ENCODE measurements around the gene PDS5A. TPM values are rescaled to one million over a fixed set of nuclear protein-coding genes. Genes with fewer than 3 reads are reported as not detected.

Gene PDS5A
- total RNA-seq, 1 donor from 2014 or later, result 132 TPM

DNA sequence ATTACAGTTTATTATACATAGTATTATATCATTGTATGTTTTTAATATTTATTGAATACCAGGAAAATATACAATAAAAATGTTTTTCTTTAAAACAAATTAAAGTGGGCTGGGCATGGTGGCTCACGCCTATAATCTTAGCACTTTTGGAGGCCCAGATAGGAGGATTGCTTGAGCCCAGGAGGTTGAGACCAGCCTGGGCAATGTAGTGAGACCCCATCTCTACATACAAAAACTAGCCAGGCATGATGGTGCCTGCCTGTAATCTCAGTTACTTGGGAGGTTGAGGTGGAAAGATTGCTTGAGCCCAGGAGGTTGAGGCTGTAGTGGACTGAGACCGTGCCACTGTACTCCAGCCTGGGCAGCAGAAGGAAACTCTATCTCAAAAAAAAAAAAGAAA lies 38.3 kb upstream of the PDS5A start:
- no peaks in the 10 kb centered on the region for H3K9me3 ChIP-seq (ENCODE audit: low read depth)
- Mint-ChIP-seq H3K9me3 (no peaks in the 10 kb centered on the region), H3K27me3 (ENCODE audit: insufficient read depth, low read depth) (no peaks in the 10 kb centered on the region), H3K4me3 (no peak overlapping the region), H3K4me1 (no peaks in the 10 kb centered on the region), H3K36me3 (no peaks in the 10 kb centered on the region), H3K27ac (no peak overlapping the region)
- H3K27me3 ChIP-seq, result no peaks in the 10 kb centered on the region
- TF ChIP-seq, protein P1, sequence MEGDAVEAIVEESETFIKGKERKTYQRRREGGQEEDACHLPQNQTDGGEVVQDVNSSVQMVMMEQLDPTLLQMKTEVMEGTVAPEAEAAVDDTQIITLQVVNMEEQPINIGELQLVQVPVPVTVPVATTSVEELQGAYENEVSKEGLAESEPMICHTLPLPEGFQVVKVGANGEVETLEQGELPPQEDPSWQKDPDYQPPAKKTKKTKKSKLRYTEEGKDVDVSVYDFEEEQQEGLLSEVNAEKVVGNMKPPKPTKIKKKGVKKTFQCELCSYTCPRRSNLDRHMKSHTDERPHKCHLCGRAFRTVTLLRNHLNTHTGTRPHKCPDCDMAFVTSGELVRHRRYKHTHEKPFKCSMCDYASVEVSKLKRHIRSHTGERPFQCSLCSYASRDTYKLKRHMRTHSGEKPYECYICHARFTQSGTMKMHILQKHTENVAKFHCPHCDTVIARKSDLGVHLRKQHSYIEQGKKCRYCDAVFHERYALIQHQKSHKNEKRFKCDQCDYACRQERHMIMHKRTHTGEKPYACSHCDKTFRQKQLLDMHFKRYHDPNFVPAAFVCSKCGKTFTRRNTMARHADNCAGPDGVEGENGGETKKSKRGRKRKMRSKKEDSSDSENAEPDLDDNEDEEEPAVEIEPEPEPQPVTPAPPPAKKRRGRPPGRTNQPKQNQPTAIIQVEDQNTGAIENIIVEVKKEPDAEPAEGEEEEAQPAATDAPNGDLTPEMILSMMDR (IDR thresholded peaks at IDR 0.05), result no peak
- no peak for TF ChIP-seq EZH2 (IDR thresholded peaks at IDR 0.05)
- no peaks in the 10 kb centered on the region for H4K20me1 ChIP-seq (ENCODE audit: low read depth)
- DNase-seq (ENCODE audit: low spot score), result no peak
- no peak overlapping the region for H3K27ac ChIP-seq
- H3K4me3 ChIP-seq, result no peak overlapping the region
- H3K9ac ChIP-seq, result no peak overlapping the region
- H3K4me2 ChIP-seq, result no peak overlapping the region
- H3F3A ChIP-seq (ENCODE audit: low read depth), result no peaks in the 10 kb centered on the region
- no peaks in the 10 kb centered on the region for H3K79me2 ChIP-seq (ENCODE audit: low read depth)
- H3K4me1 ChIP-seq, result no peaks in the 10 kb centered on the region
- no peaks in the 10 kb centered on the region for H3K36me3 ChIP-seq
- no peak overlapping the region for H2AFZ ChIP-seq (replicated peaks)

DNA sequence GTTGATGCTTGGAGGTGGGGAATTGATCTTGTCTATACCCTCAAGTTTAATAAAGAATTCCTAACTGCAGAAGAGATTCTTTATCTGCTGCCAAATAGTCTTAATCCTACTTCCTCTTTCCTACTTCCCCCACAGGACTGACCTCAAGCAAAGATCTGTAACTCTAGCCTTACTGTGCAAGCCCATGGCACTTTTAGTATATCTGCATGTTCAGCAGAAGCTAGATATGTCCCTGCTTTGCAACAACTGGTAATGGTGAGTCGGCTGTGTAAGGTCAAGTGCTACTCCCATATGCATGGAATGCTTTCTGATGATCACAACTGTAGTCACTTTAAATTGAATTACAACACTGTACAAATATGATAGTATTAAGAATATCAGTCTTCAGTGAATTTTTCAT lies 26.3 kb upstream of the PDS5A start:
- no peak overlapping the region for H3K9ac ChIP-seq
- Mint-ChIP-seq H3K36me3 (no peaks in the 10 kb centered on the region), H3K9me3 (no peaks in the 10 kb centered on the region), H3K27ac (no peak overlapping the region), H3K27me3 (ENCODE audit: insufficient read depth, low read depth) (peaks cover 5% of the 10 kb centered on the region), H3K4me1 (no peaks in the 10 kb centered on the region), H3K4me3 (no peak overlapping the region)
- H3K4me1 ChIP-seq, result no peaks in the 10 kb centered on the region
- H3K4me3 ChIP-seq, result no peak overlapping the region
- no peaks in the 10 kb centered on the region for H4K20me1 ChIP-seq (ENCODE audit: low read depth)
- TF ChIP-seq EZH2 (IDR thresholded peaks at IDR 0.05), result no peak
- TF ChIP-seq, protein P1 (IDR thresholded peaks at IDR 0.05), result no peak
- TF ChIP-seq EZH2phosphoT487 (IDR thresholded peaks at IDR 0.05), result no peak
- no peaks in the 10 kb centered on the region for H3K79me2 ChIP-seq (ENCODE audit: low read depth)
- H3F3A ChIP-seq (ENCODE audit: low read depth), result peaks cover 3% of the 10 kb centered on the region
- no peak overlapping the region for H3K27ac ChIP-seq
- H3K9me3 ChIP-seq (ENCODE audit: low read depth), result no peaks in the 10 kb centered on the region
- H3K4me2 ChIP-seq, result no peak overlapping the region
- H3K27me3 ChIP-seq, result no peaks in the 10 kb centered on the region
- no peak for DNase-seq (ENCODE audit: low spot score)
- no peak overlapping the region for H2AFZ ChIP-seq (replicated peaks)
- H3K36me3 ChIP-seq, result no peaks in the 10 kb centered on the region

DNA sequence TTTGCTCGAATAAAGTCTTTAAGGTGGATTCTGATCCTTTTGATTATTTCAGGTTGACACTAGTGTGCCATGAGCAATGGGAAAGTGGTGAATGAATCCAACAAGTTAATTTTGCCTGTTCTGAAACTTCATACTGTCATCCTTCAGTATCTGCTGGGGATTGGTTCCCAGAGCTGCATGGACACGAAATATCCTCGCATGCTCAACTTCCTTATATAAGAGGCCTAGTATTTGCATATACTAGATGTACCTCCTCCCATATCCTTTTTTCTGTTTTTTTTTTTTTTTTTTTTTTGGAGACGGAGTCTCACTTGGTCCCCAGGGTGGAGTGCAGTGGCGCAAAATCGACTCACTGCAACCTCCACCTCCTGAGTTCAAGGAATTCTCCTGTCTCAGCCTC lies 23.0 kb upstream of the PDS5A start:
- no peak overlapping the region for H2AFZ ChIP-seq (replicated peaks)
- no peaks in the 10 kb centered on the region for H3K4me1 ChIP-seq
- no peaks in the 10 kb centered on the region for H3K36me3 ChIP-seq
- DNase-seq (ENCODE audit: low spot score), result no peak
- H3K27ac ChIP-seq, result no peak overlapping the region
- Mint-ChIP-seq H3K27me3 (ENCODE audit: insufficient read depth, low read depth) (peaks cover 5% of the 10 kb centered on the region), H3K27ac (no peak overlapping the region), H3K9me3 (no peaks in the 10 kb centered on the region), H3K36me3 (no peaks in the 10 kb centered on the region), H3K4me1 (no peaks in the 10 kb centered on the region), H3K4me3 (no peak overlapping the region)
- no peak overlapping the region for H3K4me2 ChIP-seq
- TF ChIP-seq EZH2phosphoT487 (IDR thresholded peaks at IDR 0.05) (no peak), EZH2 (IDR thresholded peaks at IDR 0.05) (no peak)
- TF ChIP-seq, protein P1 (IDR thresholded peaks at IDR 0.05), result no peak
- H3F3A ChIP-seq (ENCODE audit: low read depth), result peaks cover 7% of the 10 kb centered on the region
- H3K27me3 ChIP-seq, result no peaks in the 10 kb centered on the region
- no peaks in the 10 kb centered on the region for H3K79me2 ChIP-seq (ENCODE audit: low read depth)
- no peaks in the 10 kb centered on the region for H3K9me3 ChIP-seq (ENCODE audit: low read depth)
- no peak overlapping the region for H3K4me3 ChIP-seq
- no peaks in the 10 kb centered on the region for H4K20me1 ChIP-seq (ENCODE audit: low read depth)
- no peak overlapping the region for H3K9ac ChIP-seq

Data from neural progenitor cell (in vitro differentiated cells).